Activated CD4-positive, alpha-beta memory T cell treated with anti-CD3 and anti-CD28 coated beads, Interleukin-2, amount 10 ng/mL, durations not matched to agents 7 days and 5 days (primary cell): ENCODE measurements around the gene ADAMTSL2. TPM values are rescaled to one million over a fixed set of nuclear protein-coding genes. Genes with fewer than 3 reads are reported as not detected.

Experiments
- CTCF ChIA-PET: fragments of 350-600 bp; sonication (Branson Sonifier 250); formaldehyde crosslinking; loops from one replicate; lab custom pipeline; 2021; ENCODE audit warnings: antibody characterized with exemption, inconsistent platforms; lab: Charles Lee
- POLR2A ChIA-PET: fragments of 350-600 bp; sonication (Branson Sonifier 250); formaldehyde crosslinking; loops from one replicate; lab custom pipeline; 2021; ENCODE audit warnings: antibody characterized with exemption; lab: Charles Lee
- DNase-seq: peaks from one replicate; pipeline ENCODE4 v3.0.0-alpha.2; 2020
- H3K27ac Mint-ChIP-seq: one replicate; pipeline ENCODE4 v1.8.0; 2021; ENCODE audit warnings: mild to moderate bottlenecking, mixed read lengths
- H3K27me3 Mint-ChIP-seq: one replicate; pipeline ENCODE4 v1.8.0; 2021; ENCODE audit warnings: mixed read lengths
- H3K36me3 Mint-ChIP-seq: one replicate; pipeline ENCODE4 v1.8.0; 2021; ENCODE audit warnings: low read depth, mixed read lengths
- H3K4me1 Mint-ChIP-seq: one replicate; pipeline ENCODE4 v1.8.0; 2021; ENCODE audit warnings: mixed read lengths
- H3K4me3 Mint-ChIP-seq: one replicate; pipeline ENCODE4 v1.8.0; 2021; ENCODE audit warnings: mild to moderate bottlenecking, mixed read lengths
- H3K9me3 Mint-ChIP-seq: one replicate; pipeline ENCODE4 v1.8.0; 2021; ENCODE audit warnings: mixed read lengths
- total RNA-seq, 2 experiments: library from RNA; stranded (reverse); gene quantifications; one replicate each; pipeline ENCODE4 v1.2.3, GENCODE V29; 2021

Gene ADAMTSL2
- total RNA-seq, 2 experiments from 2014 or later: not detected

GRCh38 chr9:133584167-133584558, 49.7 kb downstream of the ADAMTSL2 start:
- POLR2A ChIA-PET: no interaction called here
- H3K27me3 Mint-ChIP-seq: peaks cover 32% of the 10 kb centered on the region
- CTCF ChIA-PET: no interaction called here

GRCh38 chr9:133584559-133585476, 50.3 kb downstream of the ADAMTSL2 start:
- no peak for DNase-seq
- H3K36me3 Mint-ChIP-seq: no peaks in the 10 kb centered on the region
- CTCF ChIA-PET: no interaction called here

More at GRCh38 chr9:133584167-133584558, 49.7 kb downstream of the ADAMTSL2 start:
- no peak for DNase-seq
- H3K36me3 Mint-ChIP-seq: no peaks in the 10 kb centered on the region
- H3K4me3 Mint-ChIP-seq: no peak overlapping the region
- no peak overlapping the region for H3K27ac Mint-ChIP-seq
- peaks cover 3% of the 10 kb centered on the region for H3K9me3 Mint-ChIP-seq
- no peaks in the 10 kb centered on the region for H3K4me1 Mint-ChIP-seq

GRCh38 chr9:133585481-133586351, 51.2 kb downstream of the ADAMTSL2 start:
- CTCF ChIA-PET: no interaction called here
- Mint-ChIP-seq H3K4me3 (no peak overlapping the region), H3K9me3 (peaks cover 3% of the 10 kb centered on the region), H3K4me1 (no peaks in the 10 kb centered on the region), H3K27ac (no peak overlapping the region), H3K27me3 (peaks cover 22% of the 10 kb centered on the region), H3K36me3 (no peaks in the 10 kb centered on the region)
- no peak for DNase-seq
- POLR2A ChIA-PET: no interaction called here

More at GRCh38 chr9:133584559-133585476, 50.3 kb downstream of the ADAMTSL2 start:
- Mint-ChIP-seq H3K27ac (no peak overlapping the region), H3K4me1 (no peaks in the 10 kb centered on the region), H3K27me3 (peaks cover 29% of the 10 kb centered on the region), H3K4me3 (no peak overlapping the region), H3K9me3 (peaks cover 3% of the 10 kb centered on the region)
- POLR2A ChIA-PET: no interaction called here

GRCh38 chr9:133587051-133587450, 52.5 kb downstream of the ADAMTSL2 start:
- no peak for DNase-seq
- H3K4me1 Mint-ChIP-seq: no peaks in the 10 kb centered on the region
- H3K27ac Mint-ChIP-seq: no peak overlapping the region
- H3K36me3 Mint-ChIP-seq: no peaks in the 10 kb centered on the region
- CTCF ChIA-PET: no interaction called here
- H3K4me3 Mint-ChIP-seq: no peak overlapping the region
- peaks cover 3% of the 10 kb centered on the region for H3K9me3 Mint-ChIP-seq
- H3K27me3 Mint-ChIP-seq: peaks cover 15% of the 10 kb centered on the region
- POLR2A ChIA-PET: no interaction called here

- Mint-ChIP-seq H3K36me3 (no peaks in the 10 kb centered on the region), H3K27ac (no peak overlapping the region), H3K4me1 (no peaks in the 10 kb centered on the region), H3K9me3 (peaks cover 3% of the 10 kb centered on the region), H3K4me3 (no peak overlapping the region), H3K27me3 (peaks cover 11% of the 10 kb centered on the region)
- POLR2A ChIA-PET: no interaction called here
- no peak for DNase-seq
- CTCF ChIA-PET: no interaction called here
Observed at GRCh38 chr9:133587466-133587865, 53.0 kb downstream of the ADAMTSL2 start.

GRCh38 chr9:133589454-133590227, 55.1 kb downstream of the ADAMTSL2 start:
- DNase-seq: peak; percentile 34
- Mint-ChIP-seq H3K4me1 (no peaks in the 10 kb centered on the region), H3K27ac (no peak overlapping the region), H3K36me3 (no peaks in the 10 kb centered on the region), H3K27me3 (peaks cover 4% of the 10 kb centered on the region), H3K4me3 (no peak overlapping the region), H3K9me3 (peaks cover 3% of the 10 kb centered on the region)
- CTCF ChIA-PET: interaction anchor here (0.8 to 1.6 kb wide), 2 partner anchors 87 to 94 kb away, joined by 3 read pairs; no protein-coding TSS in a partner anchor
- POLR2A ChIA-PET: no interaction called here

GRCh38 chr9:133590231-133590855, 55.8 kb downstream of the ADAMTSL2 start:
- Mint-ChIP-seq H3K9me3 (peaks cover 3% of the 10 kb centered on the region), H3K27ac (no peak overlapping the region), H3K27me3 (peaks cover 4% of the 10 kb centered on the region), H3K36me3 (no peaks in the 10 kb centered on the region), H3K4me3 (no peak overlapping the region), H3K4me1 (no peaks in the 10 kb centered on the region)
- DNase-seq: no peak
- CTCF ChIA-PET: interaction anchor here (1.6 kb wide), 1 partner anchor 93 kb away, joined by 3 read pairs; no protein-coding TSS in a partner anchor
- POLR2A ChIA-PET: no interaction called here

GRCh38 chr9:133591116-133591910, 56.8 kb downstream of the ADAMTSL2 start:
- H3K27ac Mint-ChIP-seq: no peak overlapping the region
- POLR2A ChIA-PET: interaction anchor here (0.5 kb wide), 1 partner anchor 1296 kb away, joined by 3 read pairs; no protein-coding TSS in a partner anchor
- no peaks in the 10 kb centered on the region for H3K36me3 Mint-ChIP-seq
- no peak for DNase-seq
- no peaks in the 10 kb centered on the region for H3K27me3 Mint-ChIP-seq
- H3K4me3 Mint-ChIP-seq: no peak overlapping the region
- H3K4me1 Mint-ChIP-seq: no peaks in the 10 kb centered on the region
- CTCF ChIA-PET: interaction anchor here (1.6 kb wide), 1 partner anchor 92 kb away, joined by 3 read pairs; no protein-coding TSS in a partner anchor
- H3K9me3 Mint-ChIP-seq: peaks cover 7% of the 10 kb centered on the region

- Mint-ChIP-seq H3K9me3 (peaks cover 12% of the 10 kb centered on the region), H3K27ac (no peak overlapping the region), H3K4me1 (no peaks in the 10 kb centered on the region), H3K27me3 (no peaks in the 10 kb centered on the region), H3K36me3 (peaks cover 2% of the 10 kb centered on the region), H3K4me3 (no peak overlapping the region)
- DNase-seq: no peak
- CTCF ChIA-PET: no interaction called here
- POLR2A ChIA-PET: no interaction called here
Observed at GRCh38 chr9:133591985-133592384, 57.5 kb downstream of the ADAMTSL2 start.

GRCh38 chr9:133592731-133593409, 58.4 kb downstream of the ADAMTSL2 start:
- Mint-ChIP-seq H3K36me3 (peaks cover 6% of the 10 kb centered on the region), H3K27me3 (no peaks in the 10 kb centered on the region), H3K4me1 (no peaks in the 10 kb centered on the region), H3K4me3 (no peak overlapping the region), H3K9me3 (peaks cover 19% of the 10 kb centered on the region), H3K27ac (no peak overlapping the region)
- ChIA-PET POLR2A (no interaction called here), CTCF (no interaction called here)
- peak; percentile 20 for DNase-seq

- no peak overlapping the region for H3K4me3 Mint-ChIP-seq
Observed at GRCh38 chr9:133593587-133594253, 59.2 kb downstream of the ADAMTSL2 start.

More at GRCh38 chr9:133593587-133594253, 59.2 kb downstream of the ADAMTSL2 start:
- DNase-seq: no peak
- POLR2A ChIA-PET: no interaction called here
- CTCF ChIA-PET: no interaction called here
- Mint-ChIP-seq H3K27me3 (no peaks in the 10 kb centered on the region), H3K36me3 (peaks cover 6% of the 10 kb centered on the region), H3K27ac (no peak overlapping the region), H3K9me3 (peaks cover 18% of the 10 kb centered on the region), H3K4me1 (no peaks in the 10 kb centered on the region)
